Measurements from ENCODE around the gene ZNF608.

Gene ZNF608

GRCh38 chr5:124741711-124742496 is 4.5 kb downstream of the ZNF608 start:
- Histone ChIP-seq H3K4me1 (ENCODE audit: control insufficient read depth, insufficient read depth, low read length) (peaks cover 52% of the 10 kb centered on the region), H3K36me3 (ENCODE audit: control insufficient read depth, insufficient read depth, low read length, severe bottlenecking) (no peaks in the 10 kb centered on the region), H3K9ac (ENCODE audit: low read length) (no peak overlapping the region), H3K9me3 (ENCODE audit: control insufficient read depth, low read length) (no peaks in the 10 kb centered on the region), H3K4me3 (ENCODE audit: low read length) (peak overlapping the region; percentile 88), H3K27me3 (replicated peaks; ENCODE audit: control insufficient read depth, insufficient read depth, low read length) (no peaks in the 10 kb centered on the region)
- DNase-seq (ENCODE audit: low read depth), result peak; percentile 70

DNA sequence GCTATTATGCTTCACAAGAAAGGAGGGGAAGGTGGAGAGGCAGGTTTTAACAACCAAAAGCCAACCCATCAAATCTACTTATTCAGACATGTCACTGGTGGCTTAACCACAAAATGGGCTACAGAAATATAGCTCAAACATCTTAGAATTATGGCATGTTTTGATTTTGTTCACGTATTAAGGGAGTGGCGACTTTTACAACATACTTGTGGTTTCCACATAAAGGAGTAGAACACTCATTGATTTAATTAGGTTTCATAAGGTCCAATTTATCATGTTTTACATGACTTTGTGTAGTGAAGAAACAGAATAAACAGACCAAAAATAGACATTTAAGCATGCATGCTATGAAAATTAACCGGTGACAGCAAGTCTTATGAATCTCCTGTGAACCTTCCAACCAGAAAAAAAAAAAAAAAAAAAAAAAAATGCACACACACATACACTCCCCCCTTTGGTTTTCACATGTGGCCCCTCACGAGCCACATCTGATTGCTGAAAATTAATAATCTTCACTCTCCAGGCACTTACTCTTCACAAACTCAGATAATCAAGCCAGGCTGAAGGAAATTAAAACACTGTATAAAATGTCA is 5.4 kb downstream of the ZNF608 start:
- H3K9me3 ChIP-seq (ENCODE audit: control insufficient read depth, low read length), result no peaks in the 10 kb centered on the region
- no peaks in the 10 kb centered on the region for H3K27me3 ChIP-seq (replicated peaks; ENCODE audit: control insufficient read depth, insufficient read depth, low read length)
- H3K9ac ChIP-seq (ENCODE audit: low read length), result no peak overlapping the region
- H3K4me1 ChIP-seq (ENCODE audit: control insufficient read depth, insufficient read depth, low read length), result peaks cover 60% of the 10 kb centered on the region
- H3K4me3 ChIP-seq (ENCODE audit: low read length), result no peak overlapping the region
- peak; percentile 86 for DNase-seq (ENCODE audit: low read depth)
- no peaks in the 10 kb centered on the region for H3K36me3 ChIP-seq (ENCODE audit: control insufficient read depth, insufficient read depth, low read length, severe bottlenecking)

- Histone ChIP-seq H3K4me1 (ENCODE audit: control insufficient read depth, insufficient read depth, low read length) (peaks cover 62% of the 10 kb centered on the region), H3K9me3 (ENCODE audit: control insufficient read depth, low read length) (no peaks in the 10 kb centered on the region), H3K9ac (ENCODE audit: low read length) (no peak overlapping the region), H3K27me3 (replicated peaks; ENCODE audit: control insufficient read depth, insufficient read depth, low read length) (no peaks in the 10 kb centered on the region), H3K36me3 (ENCODE audit: control insufficient read depth, insufficient read depth, low read length, severe bottlenecking) (no peaks in the 10 kb centered on the region), H3K4me3 (ENCODE audit: low read length) (no peak overlapping the region)
- no peak for DNase-seq (ENCODE audit: low read depth)
These were observed 6.4 kb downstream of the ZNF608 start for GRCh38 chr5:124740071-124740470.

GRCh38 chr5:124739634-124740025 is 6.8 kb downstream of the ZNF608 start:
- Histone ChIP-seq H3K4me3 (ENCODE audit: low read length) (no peak overlapping the region), H3K9ac (ENCODE audit: low read length) (no peak overlapping the region), H3K9me3 (ENCODE audit: control insufficient read depth, low read length) (no peaks in the 10 kb centered on the region), H3K4me1 (ENCODE audit: control insufficient read depth, insufficient read depth, low read length) (peaks cover 60% of the 10 kb centered on the region), H3K36me3 (ENCODE audit: control insufficient read depth, insufficient read depth, low read length, severe bottlenecking) (no peaks in the 10 kb centered on the region), H3K27me3 (replicated peaks; ENCODE audit: control insufficient read depth, insufficient read depth, low read length) (no peaks in the 10 kb centered on the region)
- DNase-seq (ENCODE audit: low read depth), result no peak

- Histone ChIP-seq H3K9ac (ENCODE audit: low read length) (no peak overlapping the region), H3K4me3 (ENCODE audit: low read length) (no peak overlapping the region), H3K36me3 (ENCODE audit: control insufficient read depth, insufficient read depth, low read length, severe bottlenecking) (no peaks in the 10 kb centered on the region), H3K4me1 (ENCODE audit: control insufficient read depth, insufficient read depth, low read length) (peaks cover 60% of the 10 kb centered on the region), H3K9me3 (ENCODE audit: control insufficient read depth, low read length) (no peaks in the 10 kb centered on the region), H3K27me3 (replicated peaks; ENCODE audit: control insufficient read depth, insufficient read depth, low read length) (no peaks in the 10 kb centered on the region)
- no peak for DNase-seq (ENCODE audit: low read depth)
These were observed 7.5 kb downstream of the ZNF608 start for GRCh38 chr5:124738681-124739633.

DNA sequence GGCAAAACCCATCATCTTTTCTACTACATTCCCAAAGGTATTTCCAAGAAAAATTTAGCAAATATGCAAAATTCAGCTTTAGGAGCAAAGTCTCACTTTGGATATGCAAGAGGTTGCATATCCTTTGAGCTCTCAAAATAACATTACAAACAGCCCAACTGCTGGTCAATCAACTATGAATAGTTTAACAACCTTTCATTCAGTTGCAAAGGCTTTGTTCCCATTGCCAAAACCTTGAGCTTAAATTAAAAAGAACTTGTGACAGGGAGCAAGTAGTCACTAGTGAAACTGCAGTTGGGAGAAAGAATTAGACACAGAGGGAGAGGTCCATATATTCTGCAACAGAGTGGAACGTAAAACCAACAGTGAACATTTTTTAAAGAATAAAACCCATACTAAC is 8.8 kb downstream of the ZNF608 start:
- H3K4me1 ChIP-seq (ENCODE audit: control insufficient read depth, insufficient read depth, low read length), result peaks cover 50% of the 10 kb centered on the region
- no peaks in the 10 kb centered on the region for H3K27me3 ChIP-seq (replicated peaks; ENCODE audit: control insufficient read depth, insufficient read depth, low read length)
- H3K9ac ChIP-seq (ENCODE audit: low read length), result no peak overlapping the region
- H3K36me3 ChIP-seq (ENCODE audit: control insufficient read depth, insufficient read depth, low read length, severe bottlenecking), result no peaks in the 10 kb centered on the region
- no peak for DNase-seq (ENCODE audit: low read depth)
- no peak overlapping the region for H3K4me3 ChIP-seq (ENCODE audit: low read length)
- H3K9me3 ChIP-seq (ENCODE audit: control insufficient read depth, low read length), result no peaks in the 10 kb centered on the region

GRCh38 chr5:124736805-124737188 is 9.6 kb downstream of the ZNF608 start:
- no peak for DNase-seq (ENCODE audit: low read depth)
- H3K4me1 ChIP-seq (ENCODE audit: control insufficient read depth, insufficient read depth, low read length), result peaks cover 46% of the 10 kb centered on the region
- H3K27me3 ChIP-seq (replicated peaks; ENCODE audit: control insufficient read depth, insufficient read depth, low read length), result no peaks in the 10 kb centered on the region
- no peak overlapping the region for H3K9ac ChIP-seq (ENCODE audit: low read length)
- no peaks in the 10 kb centered on the region for H3K9me3 ChIP-seq (ENCODE audit: control insufficient read depth, low read length)
- H3K36me3 ChIP-seq (ENCODE audit: control insufficient read depth, insufficient read depth, low read length, severe bottlenecking), result no peaks in the 10 kb centered on the region
- no peak overlapping the region for H3K4me3 ChIP-seq (ENCODE audit: low read length)

DNA sequence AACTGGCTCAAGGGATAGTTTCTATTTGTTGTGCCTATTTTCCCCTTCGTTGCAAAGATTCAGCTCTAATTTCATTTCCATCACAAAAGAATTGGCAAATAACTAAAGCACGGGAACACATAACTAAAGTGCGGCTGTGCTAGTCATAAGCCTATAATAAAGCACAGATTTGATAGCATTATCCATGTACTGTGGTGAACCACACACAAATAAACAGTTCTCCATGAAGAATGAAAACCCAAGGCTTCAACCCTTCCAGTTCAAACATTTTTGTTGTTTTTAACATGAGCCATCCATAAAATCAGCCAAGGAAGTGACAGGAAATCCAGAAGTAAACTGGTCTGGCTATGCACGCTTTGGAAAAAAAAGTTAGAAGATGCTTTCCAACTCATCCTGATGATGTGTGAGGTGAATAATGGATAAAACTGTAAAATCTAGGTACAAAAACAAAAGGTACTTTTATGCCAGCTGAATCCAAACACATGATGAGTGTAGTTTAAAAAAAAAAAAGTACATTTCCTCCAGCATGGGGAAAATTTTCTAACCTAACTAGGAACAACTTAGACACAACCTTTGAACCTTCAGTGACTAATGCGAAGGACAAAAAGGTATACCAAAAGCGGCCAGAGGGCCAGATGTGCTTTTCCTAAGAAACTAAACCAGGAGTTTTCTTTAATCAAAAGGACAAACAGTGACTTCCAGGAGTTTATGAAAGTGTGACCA is 10.2 kb downstream of the ZNF608 start:
- Histone ChIP-seq H3K9me3 (ENCODE audit: control insufficient read depth, low read length) (no peaks in the 10 kb centered on the region), H3K4me1 (ENCODE audit: control insufficient read depth, insufficient read depth, low read length) (peaks cover 41% of the 10 kb centered on the region), H3K36me3 (ENCODE audit: control insufficient read depth, insufficient read depth, low read length, severe bottlenecking) (no peaks in the 10 kb centered on the region), H3K4me3 (ENCODE audit: low read length) (peak overlapping the region; percentile 75), H3K27me3 (replicated peaks; ENCODE audit: control insufficient read depth, insufficient read depth, low read length) (no peaks in the 10 kb centered on the region), H3K9ac (ENCODE audit: low read length) (peak overlapping the region; percentile 73)
- peak; percentile 91 for DNase-seq (ENCODE audit: low read depth)

GRCh38 chr5:124735169-124735858 is 11.1 kb downstream of the ZNF608 start:
- no peaks in the 10 kb centered on the region for H3K27me3 ChIP-seq (replicated peaks; ENCODE audit: control insufficient read depth, insufficient read depth, low read length)
- H3K9ac ChIP-seq (ENCODE audit: low read length), result peak overlapping the region; percentile 73
- peak overlapping the region; percentile 75 for H3K4me3 ChIP-seq (ENCODE audit: low read length)
- peak; percentile 93 for DNase-seq (ENCODE audit: low read depth)
- no peaks in the 10 kb centered on the region for H3K9me3 ChIP-seq (ENCODE audit: control insufficient read depth, low read length)
- H3K36me3 ChIP-seq (ENCODE audit: control insufficient read depth, insufficient read depth, low read length, severe bottlenecking), result no peaks in the 10 kb centered on the region
- peaks cover 35% of the 10 kb centered on the region for H3K4me1 ChIP-seq (ENCODE audit: control insufficient read depth, insufficient read depth, low read length)

GRCh38 chr5:124734574-124735168 is 11.8 kb downstream of the ZNF608 start:
- Histone ChIP-seq H3K4me1 (ENCODE audit: control insufficient read depth, insufficient read depth, low read length) (peaks cover 35% of the 10 kb centered on the region), H3K36me3 (ENCODE audit: control insufficient read depth, insufficient read depth, low read length, severe bottlenecking) (no peaks in the 10 kb centered on the region), H3K9ac (ENCODE audit: low read length) (peak overlapping the region; percentile 12), H3K4me3 (ENCODE audit: low read length) (peak overlapping the region; percentile 75), H3K9me3 (ENCODE audit: control insufficient read depth, low read length) (no peaks in the 10 kb centered on the region), H3K27me3 (replicated peaks; ENCODE audit: control insufficient read depth, insufficient read depth, low read length) (no peaks in the 10 kb centered on the region)
- no peak for DNase-seq (ENCODE audit: low read depth)
